Cortex of kidney (tissue), 1 donor: ENCODE measurements around the gene RNFT2.

Experiments used
- DNase-seq: peaks from one replicate; lab custom pipeline; 2025; lab: John Stamatoyannopoulos, UW

Gene RNFT2

GRCh38 chr12:116737774-116738657 lies at the start of gene RNFT2, which contains the start of gene SPRING1:
Gene RNFT2 (plus strand): TSS chr12:116738315. CDS start chr12:116740498, 2,183 bp downstream.
Gene SPRING1 (minus strand): TSS chr12:116738069. CDS start chr12:116737900, 169 bp downstream.
- peak; percentile 87 for DNase-seq

- no peak for DNase-seq
Measured at GRCh38 chr12:116689521-116689920, 48.6 kb upstream of the RNFT2 start.

- no peak for DNase-seq
Measured at GRCh38 chr12:116689979-116690744, 48.0 kb upstream of the RNFT2 start.

GRCh38 chr12:116691205-116691604 lies 46.9 kb upstream of the RNFT2 start:
- no peak for DNase-seq

GRCh38 chr12:116691636-116692035 lies 46.5 kb upstream of the RNFT2 start:
- no peak for DNase-seq

GRCh38 chr12:116692605-116693004 lies 45.5 kb upstream of the RNFT2 start:
- DNase-seq = no peak

GRCh38 chr12:116693286-116694227 lies 44.6 kb upstream of the RNFT2 start:
- no peak for DNase-seq

- DNase-seq = no peak
Measured at GRCh38 chr12:116694653-116695463, 43.3 kb upstream of the RNFT2 start.

GRCh38 chr12:116695464-116695725 lies 42.7 kb upstream of the RNFT2 start:
- DNase-seq = no peak

- no peak for DNase-seq
Measured at GRCh38 chr12:116697305-116697704, 40.8 kb upstream of the RNFT2 start.

- no peak for DNase-seq
Measured at GRCh38 chr12:116697716-116698115, 40.4 kb upstream of the RNFT2 start.

GRCh38 chr12:116698116-116698515 lies 40.0 kb upstream of the RNFT2 start:
- no peak for DNase-seq

GRCh38 chr12:116698554-116699075 lies 39.5 kb upstream of the RNFT2 start:
- DNase-seq = no peak

GRCh38 chr12:116700066-116700465 lies 38.0 kb upstream of the RNFT2 start:
- no peak for DNase-seq

GRCh38 chr12:116701432-116701831 lies 36.7 kb upstream of the RNFT2 start:
- no peak for DNase-seq

GRCh38 chr12:116703214-116703795 lies 34.8 kb upstream of the RNFT2 start:
- DNase-seq = no peak

- no peak for DNase-seq
Measured at GRCh38 chr12:116707751-116708150, 30.4 kb upstream of the RNFT2 start.

- DNase-seq = no peak
Measured at GRCh38 chr12:116708826-116709756, 29.0 kb upstream of the RNFT2 start.

GRCh38 chr12:116709768-116710167 lies 28.3 kb upstream of the RNFT2 start:
- DNase-seq = no peak
